ENCODE measurements around the gene LRRC4C.

DNA sequence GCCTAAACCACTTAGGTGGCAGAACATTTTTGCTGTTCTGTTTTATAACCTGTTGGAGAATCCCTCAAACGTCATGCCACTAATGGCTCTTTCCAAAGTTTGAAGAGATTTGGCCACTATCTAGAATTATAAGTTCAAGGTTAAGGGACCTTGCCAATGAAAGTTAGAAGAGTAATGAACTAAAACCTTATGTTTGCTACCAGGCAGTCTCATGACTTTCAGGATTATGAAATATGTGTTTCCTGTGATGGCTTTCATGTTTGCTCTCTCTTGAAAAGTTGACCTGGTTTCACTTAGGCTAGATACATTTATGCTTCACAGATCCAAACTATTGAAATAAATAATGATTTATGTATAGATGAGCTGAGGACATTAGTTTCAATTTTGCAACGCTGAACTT, 340.0 kb downstream of the LRRC4C start:
- no peak for TF ChIP-seq EZH2 (IDR thresholded peaks at IDR 0.05; ENCODE audit: insufficient read depth, poor library complexity, severe bottlenecking)
- TF ChIP-seq EZH2phosphoT487 (IDR thresholded peaks at IDR 0.05; ENCODE audit: insufficient read depth, low read depth), result no peak
